ENCODE data around the gene PHYHIPL.

The PHYHIPL gene

GRCh38 chr10:59176241-59177030, at the start of gene PHYHIPL:
PHYHIPL (plus strand) TSS chr10:59176643; CDS start chr10:59176854, 211 bp downstream.
- peak in 1 of 2 experiments; percentile 49 for DNase-seq

- DNase-seq: no peak
These were observed 49.5 kb upstream of the PHYHIPL start for GRCh38 chr10:59126991-59127390.

- DNase-seq: no peak
These were observed 48.5 kb upstream of the PHYHIPL start for GRCh38 chr10:59127991-59128390.

- DNase-seq: no peak
These were observed 46.6 kb upstream of the PHYHIPL start for GRCh38 chr10:59129867-59130266.

DNA sequence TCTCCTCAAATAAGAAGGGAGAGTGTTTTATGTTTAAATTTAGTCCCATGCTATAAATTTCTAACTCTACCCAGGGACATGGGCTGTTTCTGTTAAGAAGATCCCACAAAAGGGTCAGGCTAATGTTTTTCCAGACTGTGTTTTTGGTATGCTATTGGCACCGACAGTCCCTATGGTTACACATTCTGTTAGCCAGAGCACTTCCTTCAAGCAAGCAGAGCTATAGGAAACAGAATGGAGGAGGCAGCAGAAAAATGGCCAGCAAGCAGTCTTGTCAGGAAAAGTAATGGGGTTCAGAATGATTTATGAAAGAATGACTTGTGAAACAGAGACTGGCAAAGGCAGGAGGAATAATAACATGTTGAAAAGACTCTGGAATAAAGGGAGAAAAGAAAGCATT, 44.8 kb upstream of the PHYHIPL start:
- no peak for DNase-seq

- DNase-seq: no peak
These were observed 42.4 kb upstream of the PHYHIPL start for GRCh38 chr10:59133841-59134593.

DNA sequence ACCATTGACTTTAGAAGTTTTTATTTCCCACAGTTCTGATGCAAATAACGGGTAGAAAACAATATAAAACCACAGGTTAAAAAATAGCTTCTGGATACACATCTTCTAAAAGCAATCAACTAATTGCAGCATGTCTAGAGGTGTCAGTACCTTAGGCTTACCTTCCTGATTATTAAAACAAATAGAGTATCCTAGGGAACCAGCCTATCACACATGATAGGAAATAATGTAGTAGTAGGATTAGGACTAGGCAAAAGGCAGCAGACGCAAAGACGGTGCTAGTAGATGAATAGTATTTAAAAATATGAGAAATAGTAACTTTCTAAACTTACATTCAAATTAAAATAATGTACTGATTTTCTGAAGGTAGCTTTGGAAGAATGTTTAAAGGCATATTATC, 41.7 kb upstream of the PHYHIPL start:
- DNase-seq: no peak

DNA sequence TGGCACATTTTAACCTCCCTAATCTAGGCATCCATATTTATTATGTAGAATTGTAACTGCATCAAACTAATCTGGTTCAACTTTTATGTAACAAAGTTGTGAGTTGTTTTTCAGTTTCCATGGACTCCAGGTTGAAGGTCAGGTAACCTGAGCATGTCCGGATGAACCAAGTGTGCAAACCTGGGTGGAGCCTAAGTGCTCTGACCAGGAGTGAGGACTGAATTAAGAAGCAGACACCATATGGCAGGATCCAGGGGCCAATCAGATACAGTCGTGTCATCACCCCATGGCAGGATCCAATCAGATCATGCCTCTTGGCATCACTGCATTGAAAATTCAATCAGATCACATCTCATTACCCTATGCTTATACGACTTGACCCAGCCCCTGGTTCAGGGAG, 41.2 kb upstream of the PHYHIPL start:
- no peak for DNase-seq

DNA sequence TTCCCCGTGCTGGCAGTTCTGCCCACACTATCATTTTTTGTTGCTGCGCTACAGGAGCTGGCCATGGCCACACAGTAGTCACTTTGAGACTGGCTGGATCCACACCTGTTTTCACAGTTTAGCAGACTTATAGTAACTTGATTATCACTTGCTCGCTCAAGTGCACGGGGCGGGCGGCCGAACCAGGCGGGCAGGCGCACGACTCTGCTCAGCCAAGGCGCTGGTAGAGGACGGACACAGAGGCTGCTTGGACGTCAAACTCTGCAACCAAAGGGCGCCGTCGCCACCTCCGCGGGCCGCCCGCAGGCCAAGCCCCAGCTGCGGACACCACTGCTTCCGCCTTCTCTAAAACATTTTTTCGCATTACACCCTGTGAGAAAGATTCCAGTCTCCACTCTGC, 38.4 kb upstream of the PHYHIPL start:
- no peak for DNase-seq

DNA sequence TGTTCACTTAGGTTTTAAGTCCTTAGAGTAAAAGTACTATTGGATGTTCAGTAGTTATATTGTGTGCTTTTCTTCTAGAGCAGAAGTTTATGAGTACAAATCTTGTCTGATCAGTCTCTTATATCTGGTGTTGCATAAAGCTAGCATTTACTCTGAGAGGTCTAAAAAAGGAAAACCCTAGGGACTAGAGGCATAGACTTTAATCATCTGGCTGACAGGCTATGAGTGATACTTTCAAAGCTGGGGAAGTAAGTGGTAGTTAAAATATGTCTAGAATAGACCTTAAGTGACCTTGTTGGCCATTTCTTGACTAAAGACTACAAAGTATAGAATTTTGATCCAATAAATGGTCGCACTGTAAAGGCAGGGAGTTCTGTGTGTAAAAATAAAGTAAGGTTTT, 32.9 kb upstream of the PHYHIPL start:
- no peak for DNase-seq

DNA sequence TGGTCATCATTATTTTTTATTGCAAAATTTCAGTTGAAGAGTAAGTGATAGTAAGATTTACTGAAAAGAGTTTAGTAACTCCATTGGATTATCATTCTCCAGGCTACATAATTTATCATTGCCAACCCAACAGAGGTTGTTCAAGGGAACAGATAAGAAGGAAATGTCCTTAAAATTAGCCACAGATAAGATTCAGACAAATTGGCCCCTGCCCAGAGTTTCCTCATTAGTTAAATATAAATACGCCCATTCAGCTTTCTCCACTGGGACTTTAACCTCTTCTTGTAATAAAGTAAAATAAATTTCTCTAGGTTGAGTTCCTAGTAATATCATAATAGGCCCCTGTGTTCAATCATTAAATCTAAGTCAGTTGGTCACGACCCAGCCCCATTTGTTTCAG, 27.7 kb upstream of the PHYHIPL start:
- no peak for DNase-seq

DNA sequence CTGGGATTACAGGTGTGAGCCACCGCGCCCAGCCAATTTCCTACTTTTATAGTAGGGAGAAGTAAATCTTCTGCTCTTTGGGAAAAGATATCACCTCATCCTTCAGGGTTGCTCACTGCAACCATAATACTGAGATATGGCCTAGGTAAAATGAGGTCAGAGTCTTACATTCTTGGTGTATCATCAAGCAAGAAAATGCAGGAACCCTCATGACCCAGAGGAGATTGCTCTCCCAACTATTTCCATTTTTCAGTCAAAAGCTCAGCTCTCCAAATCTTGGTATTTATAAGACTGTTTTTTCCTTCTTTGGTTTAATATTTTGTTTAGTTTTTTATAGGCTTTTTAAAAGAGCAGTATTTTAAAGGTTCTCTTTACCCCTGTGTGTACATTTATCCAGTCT, 20.9 kb upstream of the PHYHIPL start:
- DNase-seq: no peak

- no peak for DNase-seq
These were observed 8.9 kb upstream of the PHYHIPL start for GRCh38 chr10:59167512-59167911.

DNA sequence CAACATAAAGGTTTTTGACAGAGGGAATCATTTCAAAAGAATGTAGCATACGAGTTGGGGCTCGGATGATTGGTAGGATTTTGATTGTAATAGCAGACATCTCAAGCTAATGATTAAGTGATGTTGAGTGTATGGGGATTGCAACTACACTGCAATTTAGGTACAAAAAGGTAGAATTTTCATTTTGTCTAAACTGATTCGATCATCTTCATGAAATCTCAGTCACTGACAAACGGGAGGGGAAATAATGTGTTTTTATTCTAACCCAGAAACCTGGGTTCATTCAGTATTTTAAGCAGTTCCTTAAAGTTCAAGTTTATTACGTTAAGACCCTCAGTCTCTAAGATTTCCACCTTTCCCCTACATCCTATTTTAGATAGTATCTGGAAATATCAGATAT, 3.9 kb upstream of the PHYHIPL start:
- DNase-seq: no peak

- DNase-seq: no peak
These were observed 3.0 kb upstream of the PHYHIPL start for GRCh38 chr10:59173414-59173813.

GRCh38 chr10:59175538-59176240, 754 bp upstream of the PHYHIPL start:
- peak in 1 of 2 experiments; percentile 10 for DNase-seq

DNA sequence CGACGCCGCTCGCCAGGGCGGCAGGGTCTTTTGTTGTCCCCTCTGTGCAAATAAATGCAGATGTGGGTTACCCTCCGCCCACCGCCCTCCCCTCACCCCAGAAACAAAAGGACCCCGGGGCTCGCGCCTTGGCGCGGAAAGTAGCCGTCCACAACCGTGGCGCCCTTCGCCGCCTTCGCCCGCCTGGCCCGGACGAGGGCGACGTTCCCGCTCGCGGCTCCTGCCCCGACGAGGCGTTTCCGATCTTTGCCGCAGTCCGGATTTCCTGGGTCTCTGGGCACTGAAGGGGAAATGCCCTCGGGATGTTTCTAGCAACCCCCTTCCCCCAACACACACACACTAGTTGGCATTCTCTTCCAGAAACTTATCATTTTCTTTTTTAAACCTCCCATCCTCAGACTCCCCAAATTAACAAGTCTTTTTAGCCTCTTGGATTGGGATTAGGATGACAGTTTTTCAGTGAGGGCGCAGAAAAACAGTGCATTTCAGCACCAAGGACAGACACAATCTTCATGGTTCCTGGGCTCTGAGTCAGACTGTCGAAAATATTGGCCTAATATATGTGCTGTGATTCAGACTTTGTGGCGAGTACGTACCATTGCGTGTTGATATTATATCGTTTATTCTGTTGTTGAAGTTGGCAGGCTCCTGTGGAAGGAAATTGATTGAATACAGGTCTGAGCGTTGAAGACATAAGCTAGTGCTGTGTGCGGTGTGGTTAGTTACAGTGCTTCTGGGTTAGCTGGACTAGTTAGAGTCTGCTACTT, 771 bp downstream of the PHYHIPL start:
- no peak for DNase-seq

GRCh38 chr10:59177836-59178235, 1.4 kb downstream of the PHYHIPL start:
- no peak for DNase-seq

DNA sequence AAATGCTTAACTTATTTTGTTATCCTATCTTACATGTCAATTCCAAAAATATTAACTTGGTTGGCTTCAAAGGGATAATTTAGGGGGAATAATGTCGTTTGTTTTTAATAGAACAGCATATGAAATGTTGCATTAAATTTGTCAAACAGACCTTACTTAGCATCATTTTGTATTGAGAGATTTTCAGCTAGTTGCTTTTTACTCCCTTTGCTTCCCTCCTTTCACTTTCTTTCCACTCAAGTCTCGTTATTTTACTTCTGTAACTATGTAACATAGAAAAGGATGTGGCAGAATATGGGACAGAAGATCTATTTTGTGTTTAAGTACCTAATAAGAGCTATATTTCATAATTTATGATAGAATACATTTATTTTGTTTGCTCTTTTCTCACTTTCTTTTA, 2.6 kb downstream of the PHYHIPL start:
- DNase-seq: no peak

DNA sequence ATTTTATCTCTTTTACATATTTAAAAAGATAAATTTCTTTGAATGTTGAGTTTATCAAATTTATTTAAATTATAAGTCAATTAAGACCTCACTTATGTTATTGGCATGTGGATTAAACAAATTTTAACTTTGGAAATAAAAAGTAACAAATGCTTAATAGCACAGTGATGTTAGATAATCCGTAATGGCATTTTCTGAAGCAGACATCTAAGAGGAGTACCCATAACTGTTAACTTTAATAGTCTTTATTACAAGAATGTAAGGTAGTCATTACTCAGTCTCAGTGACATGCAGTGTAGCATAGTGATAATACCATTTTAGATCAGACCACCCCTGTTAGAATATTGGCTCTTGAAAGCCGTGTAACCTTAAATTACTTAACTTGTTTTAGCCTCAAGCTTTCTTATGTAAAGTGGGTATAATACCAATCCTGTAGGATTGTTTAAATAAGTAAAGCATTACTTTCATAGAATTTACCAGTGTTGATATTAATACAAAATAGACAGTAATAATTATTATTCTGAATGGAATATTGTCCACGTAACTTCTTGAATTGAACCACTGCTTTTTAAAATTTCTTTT, 4.3 kb downstream of the PHYHIPL start:
- DNase-seq: no peak

- DNase-seq: peak in 1 of 2 experiments; percentile 39
These were observed 5.2 kb downstream of the PHYHIPL start for GRCh38 chr10:59181668-59182067.

- DNase-seq: no peak
These were observed 13.9 kb downstream of the PHYHIPL start for GRCh38 chr10:59190332-59190731.
